Activated CD8-positive, alpha-beta memory T cell treated with anti-CD3 and anti-CD28 coated beads, Interleukin-2, amount 50 U/mL, for 1 hour (primary cell): ENCODE results near the gene DCLK1.

ENCODE experiments used
- DNase-seq: peaks from one replicate; pipeline ENCODE4 v3.0.0-alpha.2; 2020; ENCODE audit errors: extremely low read depth

Gene DCLK1

DNA sequence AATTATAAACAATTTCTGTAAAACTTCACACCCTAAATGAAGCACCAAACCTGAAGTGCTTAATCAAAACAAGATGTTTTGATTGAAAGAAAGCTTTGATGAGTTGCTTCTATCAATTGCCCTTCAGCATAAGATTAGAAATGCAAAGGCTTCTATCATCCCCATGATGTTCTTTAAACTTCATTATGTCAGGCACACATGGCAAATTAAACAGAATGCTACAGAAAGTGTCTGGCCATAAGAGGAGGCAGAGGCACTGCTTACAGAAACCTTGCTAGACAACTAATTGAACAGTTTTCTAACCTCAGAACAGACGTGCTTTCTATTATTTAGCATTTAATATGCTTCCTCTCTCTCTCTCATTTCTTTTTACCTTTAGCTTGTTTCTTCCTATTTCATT is 228.1 kb downstream of the DCLK1 start:
- DNase-seq = no peak

DNA sequence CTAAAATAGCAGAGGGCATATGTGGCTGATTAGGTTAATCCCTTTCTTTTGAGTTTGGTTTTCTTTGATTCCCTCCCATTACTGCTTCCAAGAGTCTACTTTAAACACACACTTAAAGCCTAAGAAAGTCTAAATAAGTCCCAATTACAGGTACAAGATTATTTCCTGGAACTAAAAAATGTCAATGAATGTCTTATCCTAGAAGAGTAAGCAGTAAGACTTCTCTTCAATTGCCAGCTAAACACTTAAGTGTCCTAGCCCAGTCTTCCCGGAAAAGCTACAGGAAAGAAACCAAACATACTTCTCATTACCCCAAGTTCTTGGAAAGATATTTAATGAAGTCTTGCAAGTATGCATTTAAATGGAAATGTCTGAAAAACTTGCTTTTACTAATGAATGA is 233.1 kb downstream of the DCLK1 start:
- no peak for DNase-seq

DNA sequence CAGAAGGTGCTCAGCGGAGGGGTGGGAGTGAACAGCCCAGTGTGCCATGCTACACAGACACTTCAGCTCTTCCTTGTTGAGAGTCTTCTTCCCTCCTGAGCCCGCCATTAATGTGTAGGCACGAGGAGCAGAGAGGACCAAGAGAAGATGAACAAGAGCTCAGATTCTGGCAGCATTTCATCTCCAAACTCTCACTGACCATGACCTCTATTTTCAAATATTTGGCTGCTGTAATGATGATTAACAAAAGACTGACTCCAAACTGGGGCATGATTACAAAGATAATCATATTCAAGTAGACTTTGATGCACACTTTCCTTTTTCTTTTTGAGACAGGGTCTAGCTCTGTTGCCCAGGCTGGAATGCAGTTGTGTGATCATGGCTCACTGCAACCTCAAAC is 236.5 kb downstream of the DCLK1 start:
- no peak for DNase-seq

DNA sequence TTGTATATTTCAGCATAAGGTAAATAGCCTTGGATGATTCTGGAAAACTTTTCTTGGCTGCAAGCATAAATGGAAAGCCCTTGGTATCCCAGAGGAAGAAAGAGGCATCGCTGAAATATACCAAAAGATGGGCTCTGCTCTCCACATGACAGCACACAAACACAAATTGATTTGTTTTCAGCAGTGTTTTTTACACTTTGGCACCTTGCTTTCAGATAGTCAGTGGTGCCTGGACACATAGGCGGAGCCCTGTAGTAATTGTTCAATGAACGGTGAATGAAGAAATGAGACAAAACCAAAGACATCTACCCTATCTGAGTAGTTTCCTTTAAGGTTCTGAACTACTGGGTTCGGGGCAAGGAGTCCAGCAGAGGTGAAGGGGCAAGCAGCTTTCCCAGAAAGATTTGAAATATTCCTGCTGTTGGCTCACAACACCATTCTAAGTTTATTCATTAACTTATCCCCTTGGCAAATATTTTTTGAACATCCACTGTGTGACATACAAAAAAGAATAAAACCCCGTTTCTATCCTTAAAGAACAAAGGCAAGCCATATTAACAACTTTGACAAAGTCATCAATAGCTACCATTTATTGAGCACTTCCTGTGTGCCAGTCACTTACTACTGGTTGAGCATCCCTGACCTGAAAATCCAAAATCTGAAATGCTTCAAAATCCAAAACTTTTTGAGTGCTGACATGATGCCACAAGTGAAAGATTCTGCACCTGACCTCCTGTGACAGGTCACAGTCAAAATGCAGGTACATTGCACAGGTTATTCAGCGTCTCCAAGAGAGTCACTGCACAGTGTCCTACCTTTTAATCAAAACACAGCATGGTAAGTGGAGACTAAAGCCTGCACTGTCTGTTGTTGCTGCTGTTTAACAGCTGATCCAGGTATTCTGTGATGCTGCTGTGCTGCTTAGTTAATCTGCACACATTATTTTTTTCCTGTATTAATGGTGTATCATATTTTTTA is 238.1 kb downstream of the DCLK1 start:
- no peak for DNase-seq

DNA sequence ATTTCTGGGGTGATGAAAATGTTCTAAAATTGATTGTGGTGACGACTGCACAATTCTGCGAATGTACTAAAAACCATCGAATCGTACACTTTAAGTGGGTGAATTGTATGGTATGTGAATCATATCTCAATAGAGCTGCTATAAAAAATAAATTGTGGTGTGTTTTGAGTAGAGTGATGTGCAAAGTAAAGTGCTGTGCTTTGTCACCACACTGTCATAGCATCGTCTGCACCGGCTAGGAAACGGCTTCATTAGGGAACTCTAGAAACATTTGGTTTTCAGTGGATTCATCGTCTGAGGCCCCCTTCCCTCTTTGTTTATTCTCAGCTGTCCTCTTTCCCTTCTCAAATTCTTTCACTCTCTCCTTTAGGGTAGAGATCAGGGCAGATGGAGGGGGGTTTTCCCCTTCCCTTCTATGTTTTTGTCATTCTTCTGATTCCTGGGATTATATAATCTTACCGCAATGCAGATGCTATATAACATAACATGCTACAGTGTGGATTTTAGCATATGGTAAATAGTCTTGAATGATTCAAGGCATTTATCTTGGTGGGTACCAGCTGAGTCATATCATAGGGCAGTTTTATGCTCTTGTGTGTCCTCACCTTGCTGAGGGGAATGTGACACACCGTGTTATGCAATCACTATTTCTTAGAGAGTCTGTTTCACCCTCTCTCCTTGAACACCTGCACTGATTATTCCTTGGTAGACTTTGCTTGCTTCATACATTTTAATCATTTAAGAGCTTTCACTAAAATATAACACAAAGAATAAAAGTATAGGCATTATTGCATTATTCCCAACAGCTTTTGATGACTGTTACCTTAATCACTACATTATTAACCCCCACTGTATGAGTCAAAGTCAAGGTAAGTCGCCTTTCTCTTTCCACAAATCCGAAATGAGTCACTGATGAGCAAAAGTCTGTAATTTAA is 239.4 kb downstream of the DCLK1 start:
- DNase-seq = no peak

DNA sequence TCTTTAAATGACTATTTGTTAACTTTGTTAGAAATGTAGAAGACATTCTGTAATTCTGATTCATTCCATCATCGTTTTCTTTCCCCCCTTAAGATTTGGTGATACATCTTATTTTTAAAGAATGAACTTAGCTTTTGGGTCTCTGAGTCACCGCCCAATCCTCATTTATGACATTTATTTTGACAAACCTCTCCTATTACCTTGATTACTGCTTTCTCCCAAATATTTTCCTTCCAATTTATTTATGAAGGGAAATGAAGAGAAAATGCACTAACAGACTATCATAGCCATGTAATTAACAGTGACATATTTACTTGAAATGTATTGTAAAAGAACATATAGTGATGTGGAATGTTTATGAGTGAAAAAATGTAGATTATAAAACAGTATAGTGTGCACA is 241.6 kb downstream of the DCLK1 start:
- DNase-seq = no peak

DNA sequence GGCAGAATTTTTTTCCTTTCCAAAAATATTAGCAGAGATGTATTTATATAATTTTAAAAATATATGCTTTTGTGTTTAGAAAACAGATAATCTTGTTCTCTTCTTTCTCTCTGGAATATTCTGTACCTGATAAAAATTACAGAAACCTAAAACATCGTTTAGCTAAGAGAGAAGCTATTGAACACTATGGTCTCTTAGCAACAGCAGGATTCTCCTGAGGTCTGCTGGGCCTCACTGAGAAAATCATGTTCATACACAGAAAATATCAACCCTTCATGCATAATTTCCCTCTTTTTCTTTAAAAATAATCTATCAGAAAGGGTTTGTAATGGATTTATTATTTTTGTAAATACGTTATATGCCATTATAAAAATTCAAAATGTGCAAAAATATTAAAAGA is 242.2 kb downstream of the DCLK1 start:
- no peak for DNase-seq

DNA sequence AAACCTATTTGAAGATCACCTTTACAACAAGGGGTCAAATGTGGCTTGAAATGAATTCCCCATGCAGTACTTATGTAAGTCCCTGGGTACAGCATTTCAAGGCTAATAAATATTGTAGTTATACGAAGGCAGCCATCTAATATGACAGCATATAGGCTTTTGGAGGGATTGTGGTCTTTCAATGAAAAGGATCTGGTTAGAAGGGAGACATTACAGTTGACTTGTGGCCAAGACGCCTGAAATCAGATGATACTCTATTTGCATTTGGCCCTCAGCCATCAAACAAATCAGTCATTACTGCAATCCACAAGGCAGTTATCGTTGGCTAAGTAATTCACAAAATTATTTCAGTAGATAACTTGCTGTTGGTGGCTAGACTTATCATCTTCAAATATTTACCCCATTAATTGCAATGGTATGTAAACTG is 242.7 kb downstream of the DCLK1 start:
- DNase-seq = no peak

DNA sequence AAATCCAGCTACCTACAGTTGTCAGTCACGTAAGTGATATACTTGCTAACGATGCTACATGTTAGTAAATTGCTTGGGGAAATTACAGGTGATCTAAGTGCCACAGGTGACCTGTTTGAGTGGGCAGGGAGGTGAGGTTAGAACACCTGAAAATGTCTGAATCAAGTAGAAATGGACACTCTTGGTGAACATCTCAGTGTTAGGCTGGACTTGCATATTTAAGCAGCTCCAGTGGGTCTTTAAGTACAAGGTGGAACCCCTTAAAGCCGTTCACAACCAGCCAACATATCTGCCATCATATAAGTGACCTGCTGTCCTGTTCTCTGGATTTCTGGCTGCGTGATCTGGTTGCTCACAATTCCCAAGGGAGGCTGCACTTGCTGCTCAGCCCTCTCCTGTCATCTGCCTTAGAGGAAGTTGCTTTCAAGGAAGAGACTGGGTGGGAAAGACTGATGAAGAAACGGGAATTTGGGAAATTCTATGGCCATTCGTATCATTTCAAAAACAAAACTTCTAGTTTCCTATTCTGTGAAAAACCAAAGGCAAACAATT is 244.0 kb downstream of the DCLK1 start:
- DNase-seq = no peak

DNA sequence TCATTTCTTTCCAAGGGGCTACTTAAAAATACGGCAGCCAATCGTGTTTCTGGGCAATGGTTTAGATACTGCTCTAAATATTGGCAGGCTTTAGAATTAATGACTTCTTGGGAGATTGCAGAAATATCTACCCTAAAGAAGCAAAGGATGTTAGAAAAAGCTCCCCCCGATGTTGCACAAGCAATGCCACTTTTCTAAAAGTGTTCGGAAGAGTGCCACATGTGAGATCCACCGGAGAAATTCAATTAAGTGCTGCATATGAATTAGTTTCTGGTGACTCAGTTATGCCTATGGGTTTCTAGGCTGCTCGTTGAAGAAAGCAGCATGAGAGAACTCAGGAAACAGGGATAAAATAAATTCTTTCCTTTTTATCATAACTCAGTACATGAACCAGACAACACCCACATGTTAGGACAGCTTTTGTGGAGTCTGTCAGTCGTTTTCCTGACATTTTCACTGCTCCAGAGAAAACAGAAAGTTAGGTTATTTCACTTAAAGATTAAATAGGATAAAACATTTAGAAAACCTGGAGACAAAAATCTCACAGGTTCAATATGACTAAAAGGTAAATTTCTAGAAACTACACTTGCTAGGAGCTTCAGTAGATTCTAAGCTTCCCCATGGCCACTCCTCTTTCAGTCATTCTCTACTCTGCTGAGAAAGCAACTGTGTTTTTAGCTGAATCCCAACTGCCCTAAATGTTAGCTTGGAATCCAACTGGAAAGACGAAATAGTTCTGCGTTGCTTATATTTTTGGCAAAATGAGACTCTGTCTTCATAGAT is 244.7 kb downstream of the DCLK1 start:
- no peak for DNase-seq

DNA sequence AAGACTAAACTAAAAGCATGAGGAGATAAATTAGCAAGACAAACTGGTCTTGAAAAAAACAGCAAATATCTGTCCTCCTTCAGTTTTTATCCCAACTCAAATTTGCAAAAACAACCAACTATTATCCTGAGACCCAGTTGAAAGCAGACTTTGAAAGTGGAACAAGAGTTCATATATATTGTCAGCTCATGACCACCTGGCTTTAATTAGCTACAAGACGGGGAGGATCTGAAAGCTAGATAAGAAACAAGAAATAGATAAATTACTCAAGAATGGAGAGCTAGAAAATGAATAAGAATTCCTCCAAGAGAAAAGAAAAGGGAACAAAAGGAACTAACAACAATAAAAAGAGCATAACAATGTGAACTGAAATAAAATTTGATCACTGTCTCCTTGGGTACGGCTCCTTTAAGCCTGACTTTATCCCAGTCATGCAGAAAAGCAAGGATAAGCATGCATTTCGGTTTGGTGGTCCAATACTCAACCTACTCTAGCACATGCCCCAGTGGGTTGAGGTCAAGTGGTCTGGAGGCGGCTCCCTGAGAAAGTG is 246.9 kb downstream of the DCLK1 start:
- no peak for DNase-seq

DNA sequence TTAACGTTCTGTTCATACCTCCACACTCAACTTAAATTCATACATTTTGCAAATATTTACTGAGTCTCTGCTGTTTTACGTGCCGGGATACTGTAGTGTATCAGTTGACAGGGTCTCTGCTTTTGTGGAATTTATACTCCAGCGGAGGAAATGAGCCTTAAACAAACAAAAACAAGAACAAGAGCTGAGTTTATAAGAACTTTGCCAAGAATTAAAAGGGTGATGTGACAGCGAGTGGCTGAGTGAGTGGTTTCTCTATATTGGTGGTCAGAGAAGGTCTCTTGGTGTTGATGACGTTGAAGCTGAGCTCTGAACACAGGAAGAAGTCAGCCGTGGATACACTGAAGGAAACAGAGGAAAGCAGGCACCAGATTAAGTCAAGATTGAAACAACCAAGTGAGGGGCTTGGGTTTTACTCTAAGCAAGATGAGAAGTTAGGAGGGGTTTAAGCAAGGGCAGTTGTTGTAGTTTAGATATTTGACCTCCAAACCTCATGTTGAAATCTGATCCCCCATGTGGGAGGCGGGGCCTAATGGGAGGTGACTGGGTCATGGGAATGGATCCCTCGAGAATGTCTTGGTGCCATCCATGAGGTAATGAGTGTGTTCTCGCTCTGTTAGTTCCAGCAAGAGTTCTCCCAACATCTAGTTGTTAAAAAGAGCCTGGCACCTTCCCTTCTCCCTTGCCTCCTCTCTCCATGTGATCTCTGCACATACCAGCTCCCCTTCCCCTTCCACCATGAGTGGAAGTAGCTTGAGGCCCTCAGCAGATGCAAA is 248.3 kb downstream of the DCLK1 start:
- no peak for DNase-seq

DNA sequence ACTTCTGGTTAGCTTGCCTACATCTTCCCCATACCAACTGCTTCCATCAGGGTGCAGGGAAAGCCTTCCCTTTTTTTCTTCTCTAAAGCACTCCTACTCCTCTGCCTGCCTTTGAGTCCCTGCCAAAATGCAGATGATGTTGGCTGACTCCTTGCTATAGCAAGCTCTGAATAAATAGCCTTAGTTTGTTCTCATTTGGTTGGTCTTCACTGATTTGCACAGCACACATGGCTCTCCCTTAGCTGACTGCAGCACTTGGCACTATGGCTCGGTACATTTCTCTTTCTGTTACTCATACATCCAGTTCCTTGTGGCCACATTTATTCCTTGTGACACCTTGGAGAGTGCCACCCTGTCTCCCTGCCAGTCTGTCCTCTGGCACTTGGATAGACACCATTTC is 249.8 kb downstream of the DCLK1 start:
- no peak for DNase-seq

DNA sequence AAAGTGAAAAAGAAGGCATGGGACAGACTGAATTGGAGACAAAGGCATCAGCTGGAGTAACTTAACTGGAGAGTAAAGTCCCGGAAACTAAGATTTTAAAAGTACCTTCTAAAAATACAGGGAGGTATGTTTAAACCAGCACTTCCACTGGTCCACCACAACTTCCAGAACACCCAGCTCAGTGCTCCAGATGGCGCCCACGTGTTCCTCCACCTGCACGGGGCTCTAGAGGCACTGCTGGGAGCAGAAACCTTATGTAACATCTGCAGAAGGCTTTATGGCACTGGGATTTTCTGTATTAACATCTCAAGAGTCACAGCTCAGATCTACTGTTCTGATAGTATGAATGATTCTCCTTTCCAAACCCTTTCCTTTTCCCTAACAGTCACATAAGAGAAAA is 252.1 kb downstream of the DCLK1 start:
- no peak for DNase-seq

DNA sequence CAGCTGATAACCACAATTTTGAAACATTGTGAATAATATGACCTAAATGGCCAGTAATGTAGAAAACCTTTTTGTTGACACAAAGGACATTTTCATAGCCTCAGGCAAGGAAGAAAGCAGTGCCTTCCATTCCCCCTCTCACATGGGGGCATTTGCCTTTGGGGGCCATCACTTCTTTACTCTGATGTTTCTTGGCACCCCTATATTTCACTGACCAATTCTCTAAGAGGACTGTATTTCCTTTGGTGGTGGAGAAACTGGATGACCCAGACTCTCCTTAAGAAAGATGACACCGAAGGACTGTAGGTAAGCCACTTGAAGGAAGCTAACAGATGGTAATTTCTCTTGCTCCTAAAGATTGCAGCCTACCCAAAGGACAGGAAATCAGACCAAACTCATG is 254.6 kb downstream of the DCLK1 start:
- DNase-seq = no peak

DNA sequence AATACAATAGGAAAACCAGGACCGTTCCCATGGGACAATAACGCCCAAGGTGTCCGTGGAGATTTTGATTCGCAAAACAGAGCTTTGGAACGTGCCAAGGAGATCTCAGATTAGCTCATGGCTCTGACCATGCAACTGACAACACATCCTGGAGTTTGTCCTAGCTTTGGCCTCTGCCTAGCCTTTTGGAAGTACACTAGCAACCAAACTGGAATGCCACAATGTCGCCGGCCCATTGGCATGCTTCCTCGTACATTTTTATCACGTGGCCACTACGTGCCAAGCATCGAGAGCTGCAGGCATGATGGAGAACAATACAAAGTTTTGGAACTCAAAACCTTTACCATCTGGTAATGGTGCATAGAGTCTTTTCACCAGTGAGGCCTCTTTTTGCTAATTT is 256.5 kb downstream of the DCLK1 start:
- DNase-seq = no peak

DNA sequence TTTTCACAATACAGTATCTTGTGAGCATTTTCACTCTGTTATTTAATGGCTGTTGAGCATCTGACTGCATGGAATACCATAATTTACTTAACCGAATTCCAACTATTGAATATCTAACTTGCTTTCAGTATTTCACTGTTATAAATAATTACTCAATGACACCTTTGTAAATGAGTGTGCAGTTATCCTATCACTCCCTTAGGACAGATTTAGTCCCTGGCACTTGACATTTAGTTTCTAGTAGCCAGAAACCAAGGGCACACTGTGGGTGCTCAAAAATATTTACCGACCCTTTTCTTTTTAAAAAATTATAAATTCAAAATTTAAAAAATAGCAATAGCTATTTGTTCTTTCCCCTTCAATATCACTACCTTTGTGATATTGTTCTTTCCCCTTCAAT is 258.8 kb downstream of the DCLK1 start:
- no peak for DNase-seq

DNA sequence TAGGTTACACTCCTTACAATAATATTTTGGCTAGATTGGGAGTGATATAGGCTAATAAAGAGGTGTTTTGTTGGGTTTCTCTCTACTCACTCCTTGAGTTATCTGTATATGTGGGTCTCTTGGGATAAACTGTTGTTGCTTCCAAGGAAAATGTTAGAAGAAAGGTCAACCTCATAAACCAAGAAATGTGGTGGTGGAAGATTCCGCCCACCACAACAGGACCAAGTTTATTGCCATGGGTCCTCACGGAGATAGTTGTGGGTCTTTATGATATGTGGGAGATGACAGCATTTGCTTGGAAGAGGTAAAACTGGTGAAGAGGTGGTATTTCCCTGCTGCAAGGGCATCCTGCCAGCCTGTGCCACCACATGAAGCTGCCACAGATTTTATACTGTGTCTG is 259.6 kb downstream of the DCLK1 start:
- no peak for DNase-seq

DNA sequence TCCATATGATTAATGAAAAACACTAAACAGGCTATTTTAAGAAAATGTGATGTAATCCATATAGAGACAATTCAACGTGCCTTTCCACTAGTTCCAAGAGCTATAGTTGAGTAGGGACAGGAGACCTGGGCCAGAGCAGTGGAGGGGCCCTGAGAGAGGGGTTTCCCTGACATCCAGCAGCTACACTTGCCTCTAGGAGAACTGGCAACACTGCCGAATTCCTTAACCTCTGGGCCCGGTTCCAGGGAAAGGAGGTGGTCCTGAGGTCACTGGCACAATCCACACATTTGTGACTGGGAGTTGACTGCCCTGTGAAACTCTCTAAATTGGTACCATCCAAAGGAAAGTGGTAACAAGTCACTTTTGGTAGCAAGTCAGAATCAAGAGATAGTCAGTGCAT is 264.4 kb downstream of the DCLK1 start:
- no peak for DNase-seq
